HCT116 (cell line): Measurements from ENCODE around the gene ANGPTL1. TPM values are rescaled to one million over a fixed set of nuclear protein-coding genes. Genes with fewer than 3 reads are reported as not detected.

Source experiments
- ATAC-seq: fragments of 200-7000 bp; cut with Tn5 transposase; 2 replicates; pipeline ENCODE4 v1.9.1; 2020; ENCODE audit warnings: mild to moderate bottlenecking, moderate library complexity
- BruUV-seq: library from RNA; stranded (reverse); fragments of 400-500 nt; replicated peaks from 2 replicates; lab custom pipeline; 2021; lab: Mats Ljungman, UMichigan
- CTCF ChIA-PET: fragments of 300-600 bp; sonication (Branson Sonifier 250); formaldehyde crosslinking; loops from one replicate; lab custom pipeline; 2021; ENCODE audit warnings: antibody characterized with exemption; lab: Charles Lee
- POLR2A ChIA-PET: fragments of 300-600, 350-600 bp; sonication (Branson Sonifier 250); formaldehyde crosslinking; loops from one replicate; lab custom pipeline; 2021; ENCODE audit warnings: antibody characterized with exemption; lab: Charles Lee
- RAD21 ChIA-PET, 2 experiments: fragments of 300-600 bp; sonication (Branson Sonifier 250); formaldehyde crosslinking; loops; one replicate each; lab custom pipeline; 2023; ENCODE audit warnings: low total read pairs in 2 of 2; ENCODE audit not compliant: uncharacterized antibody in 2 of 2, unreplicated experiment in 2 of 2, low non-redundant PET in 1 of 2; lab: Charles Lee
- DNase-seq: peaks from one replicate; pipeline ENCODE4 v3.0.0-alpha.2; 2010; ENCODE audit warnings: low read depth, low spot score
- H2AFZ ChIP-seq: fragments of 200-600 bp; shearing (Covaris generic), sonication (generic); 2 replicates; pipeline ENCODE4 v1.6.1; 2017; ENCODE audit warnings: low read depth, mixed run types, mixed read lengths, antibody characterized with exemption, low read length; ENCODE audit not compliant: poor library complexity, severe bottlenecking
- H3K27ac ChIP-seq: 2 replicates; pipeline ENCODE4 v1.5.1; 2012; ENCODE audit warnings: low read depth, low read length
- H3K27me3 ChIP-seq: fragments of 200-600 bp; sonication (generic); 2 replicates; pipeline ENCODE4 v1.6.1; 2016; ENCODE audit warnings: mixed run types, low read length, mixed read lengths; ENCODE audit not compliant: insufficient read depth
- H3K36me3 ChIP-seq, 2 experiments: fragments of 200-500 bp in 1 of 2; fragments of 200-600 bp in 1 of 2; sonication (Bioruptor generic) in 1 of 2; sonication (generic) in 1 of 2; 2 replicates each; pipeline versions ENCODE4 v1.5.1 to v1.6.1; 2014 to 2016; ENCODE audit warnings: low read length in 2 of 2, inconsistent platforms in 1 of 2, mixed read lengths in 1 of 2, mixed run types in 1 of 2; ENCODE audit not compliant: insufficient read depth in 2 of 2, control insufficient read depth in 1 of 2
- H3K4me1 ChIP-seq, 2 experiments: fragments of 200-600 bp in 1 of 2; sonication (generic) in 1 of 2; 2 replicates each; pipeline versions ENCODE4 v1.5.1 to v1.6.1; 2012 to 2017; ENCODE audit warnings: low read length in 2 of 2, inconsistent platforms in 1 of 2, mild to moderate bottlenecking in 1 of 2, mixed read lengths in 1 of 2, mixed run types in 1 of 2, moderate library complexity in 1 of 2; ENCODE audit not compliant: insufficient read depth in 2 of 2, control insufficient read depth in 1 of 2
- H3K4me2 ChIP-seq: fragments of 200-600 bp; sonication (generic); 2 replicates; pipeline ENCODE4 v1.6.1; 2017; ENCODE audit warnings: mixed run types, low read length, mixed read lengths
- H3K4me3 ChIP-seq, 2 experiments: fragments of 200-600 bp in 1 of 2; sonication (generic) in 1 of 2; replicated peaks in 1 of 2; 2 replicates each; pipeline ENCODE4 v1.5.1; 2011 to 2016; ENCODE audit warnings: low read length in 2 of 2, control low read depth in 1 of 2, low read depth in 1 of 2, mild to moderate bottlenecking in 1 of 2, mixed read lengths in 1 of 2, mixed run types in 1 of 2
- H3K79me2 ChIP-seq: fragments of 200-600 bp; sonication (generic); 2 replicates; pipeline ENCODE4 v1.6.1; 2017; ENCODE audit warnings: mild to moderate bottlenecking, mixed run types, low read length, moderate library complexity, mixed read lengths; ENCODE audit not compliant: insufficient read depth
- H3K9ac ChIP-seq: fragments of 200-600 bp; sonication (generic); 2 replicates; pipeline ENCODE4 v1.6.1; 2016; ENCODE audit warnings: low read length, mixed read lengths
- H3K9me2 ChIP-seq: fragments of 200-600 bp; sonication (generic), shearing (Covaris generic); 2 replicates; pipeline ENCODE4 v1.6.1; 2017; ENCODE audit warnings: mixed run types, mild to moderate bottlenecking, moderate library complexity; ENCODE audit not compliant: insufficient read depth
- H3K9me3 ChIP-seq, 2 experiments: fragments of 200-500 bp in 1 of 2; fragments of 200-600 bp in 1 of 2; sonication (Bioruptor generic) in 1 of 2; sonication (generic) in 1 of 2; 2 replicates each; pipeline ENCODE4 v1.6.1; 2014 to 2017; ENCODE audit warnings: low read length in 2 of 2, mixed read lengths in 2 of 2, inconsistent platforms in 1 of 2, low read depth in 1 of 2, mild to moderate bottlenecking in 1 of 2, mixed run types in 1 of 2, moderate library complexity in 1 of 2; ENCODE audit not compliant: control insufficient read depth in 1 of 2, insufficient read depth in 1 of 2
- H4K20me1 ChIP-seq: fragments of 200-600 bp; sonication (generic), shearing (Covaris generic); 2 replicates; pipeline ENCODE4 v1.6.1; 2017; ENCODE audit warnings: mixed run types, mild to moderate bottlenecking, moderate library complexity; ENCODE audit not compliant: insufficient read depth
- CEBPB ChIP-seq: IDR thresholded peaks from 2 replicates; pipeline ENCODE4 v1.6.1; 2012; ENCODE audit warnings: low read depth
- SIN3A ChIP-seq: IDR thresholded peaks from 2 replicates; pipeline ENCODE4 v1.6.1; 2012; ENCODE audit warnings: low read depth
- ZNF274 ChIP-seq: fragments of 200-500 bp; sonication (Bioruptor generic); IDR thresholded peaks from 2 replicates; pipeline ENCODE4 v1.6.1; 2014; ENCODE audit warnings: mild to moderate bottlenecking, low read depth, low read length, inconsistent platforms
- intact Hi-C: fragments of 100-400 bp; cut with micrococcal nuclease; formaldehyde crosslinking; loops from 2 replicates; pipeline ENCODE4 v1.10.0; 2022
- total RNA-seq: library from RNA; stranded (reverse); gene quantifications from one replicate; pipeline ENCODE4 v1.2.1, GENCODE V29; 2021; ENCODE audit not compliant: unreplicated experiment
- TF ChIP-seq, protein P1 (sequence below), 3 experiments: fragments of 200-600 bp in 1 of 3; sonication (generic) in 1 of 3; IDR thresholded peaks in 2 of 3; conservative IDR thresholded peaks in 1 of 3; 2 replicates each; pipeline ENCODE4 v1.5.1; 2012 to 2017; ENCODE audit warnings: low read depth in 2 of 3, low read length in 2 of 3, antibody characterized with exemption in 1 of 3, borderline replicate concordance in 1 of 3, control low read depth in 1 of 3, mild to moderate bottlenecking in 1 of 3, mixed read lengths in 1 of 3, mixed run types in 1 of 3, moderate library complexity in 1 of 3; ENCODE audit not compliant: insufficient read depth in 1 of 3
- TF ChIP-seq, protein P2 (sequence below): IDR thresholded peaks from 2 replicates; pipeline ENCODE4 v1.6.1; 2012; ENCODE audit warnings: low read depth
- TF ChIP-seq, protein P3 (sequence below): IDR thresholded peaks from 2 replicates; pipeline ENCODE4 v1.6.1; 2012

The ANGPTL1 gene
- total RNA-seq, 1 experiment from 2014 or later, result 0.34 TPM

DNA sequence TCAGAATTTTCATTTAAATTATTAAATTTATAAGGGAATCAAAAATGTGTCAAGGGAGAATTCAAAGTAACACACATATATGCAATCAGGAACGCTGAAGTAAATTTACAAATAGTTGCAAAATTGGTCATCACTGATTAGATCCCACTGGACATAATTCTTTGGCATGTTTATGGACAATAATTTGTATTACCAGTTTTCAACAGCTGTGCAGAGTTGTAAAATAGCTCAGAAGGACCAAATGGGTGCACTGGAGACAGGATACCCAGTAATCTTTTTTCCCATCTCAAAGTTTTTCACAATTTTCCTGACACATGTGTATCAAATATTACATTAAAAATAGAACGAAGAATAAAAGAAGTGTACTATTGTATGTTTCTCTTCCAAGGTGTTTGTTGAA, 4.1 kb upstream of the ANGPTL1 start:
- Histone ChIP-seq H4K20me1 (no peaks in the 10 kb centered on the region), H3K9me3 (no peaks in the 10 kb centered on the region), H3K27ac (no peak overlapping the region), H3K4me2 (no peak overlapping the region), H3K79me2 (no peaks in the 10 kb centered on the region), H3K9ac (no peak overlapping the region), H3K4me1 (peaks cover 3 to 10% of the 10 kb centered on the region in 2 experiments; a peak in 3 of 4 replicates), H3K4me3 (no peak overlapping the region), H3K9me2 (no peaks in the 10 kb centered on the region), H2AFZ (no peak overlapping the region), H3K27me3 (no peaks in the 10 kb centered on the region), H3K36me3 (no peaks in the 10 kb centered on the region)
- no TSS peak for BruUV-seq
- POLR2A ChIA-PET, result no interaction called here
- DNase-seq (no peak), ATAC-seq (no peak)
- CTCF ChIA-PET, result no interaction called here
- TF ChIP-seq CEBPB (no peak), ZNF274 (no peak), SIN3A (no peak)
- TF ChIP-seq, protein P1, sequence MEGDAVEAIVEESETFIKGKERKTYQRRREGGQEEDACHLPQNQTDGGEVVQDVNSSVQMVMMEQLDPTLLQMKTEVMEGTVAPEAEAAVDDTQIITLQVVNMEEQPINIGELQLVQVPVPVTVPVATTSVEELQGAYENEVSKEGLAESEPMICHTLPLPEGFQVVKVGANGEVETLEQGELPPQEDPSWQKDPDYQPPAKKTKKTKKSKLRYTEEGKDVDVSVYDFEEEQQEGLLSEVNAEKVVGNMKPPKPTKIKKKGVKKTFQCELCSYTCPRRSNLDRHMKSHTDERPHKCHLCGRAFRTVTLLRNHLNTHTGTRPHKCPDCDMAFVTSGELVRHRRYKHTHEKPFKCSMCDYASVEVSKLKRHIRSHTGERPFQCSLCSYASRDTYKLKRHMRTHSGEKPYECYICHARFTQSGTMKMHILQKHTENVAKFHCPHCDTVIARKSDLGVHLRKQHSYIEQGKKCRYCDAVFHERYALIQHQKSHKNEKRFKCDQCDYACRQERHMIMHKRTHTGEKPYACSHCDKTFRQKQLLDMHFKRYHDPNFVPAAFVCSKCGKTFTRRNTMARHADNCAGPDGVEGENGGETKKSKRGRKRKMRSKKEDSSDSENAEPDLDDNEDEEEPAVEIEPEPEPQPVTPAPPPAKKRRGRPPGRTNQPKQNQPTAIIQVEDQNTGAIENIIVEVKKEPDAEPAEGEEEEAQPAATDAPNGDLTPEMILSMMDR (IDR thresholded peaks at IDR 0.05 in 2 of 3, conservative IDR thresholded peaks at IDR 0.05 in 1 of 3; ENCODE audit: borderline replicate concordance in 1 of 3, insufficient read depth in 1 of 3, low read depth in 2 of 3, low read length in 2 of 3), result no peak
- TF ChIP-seq, protein P2, sequence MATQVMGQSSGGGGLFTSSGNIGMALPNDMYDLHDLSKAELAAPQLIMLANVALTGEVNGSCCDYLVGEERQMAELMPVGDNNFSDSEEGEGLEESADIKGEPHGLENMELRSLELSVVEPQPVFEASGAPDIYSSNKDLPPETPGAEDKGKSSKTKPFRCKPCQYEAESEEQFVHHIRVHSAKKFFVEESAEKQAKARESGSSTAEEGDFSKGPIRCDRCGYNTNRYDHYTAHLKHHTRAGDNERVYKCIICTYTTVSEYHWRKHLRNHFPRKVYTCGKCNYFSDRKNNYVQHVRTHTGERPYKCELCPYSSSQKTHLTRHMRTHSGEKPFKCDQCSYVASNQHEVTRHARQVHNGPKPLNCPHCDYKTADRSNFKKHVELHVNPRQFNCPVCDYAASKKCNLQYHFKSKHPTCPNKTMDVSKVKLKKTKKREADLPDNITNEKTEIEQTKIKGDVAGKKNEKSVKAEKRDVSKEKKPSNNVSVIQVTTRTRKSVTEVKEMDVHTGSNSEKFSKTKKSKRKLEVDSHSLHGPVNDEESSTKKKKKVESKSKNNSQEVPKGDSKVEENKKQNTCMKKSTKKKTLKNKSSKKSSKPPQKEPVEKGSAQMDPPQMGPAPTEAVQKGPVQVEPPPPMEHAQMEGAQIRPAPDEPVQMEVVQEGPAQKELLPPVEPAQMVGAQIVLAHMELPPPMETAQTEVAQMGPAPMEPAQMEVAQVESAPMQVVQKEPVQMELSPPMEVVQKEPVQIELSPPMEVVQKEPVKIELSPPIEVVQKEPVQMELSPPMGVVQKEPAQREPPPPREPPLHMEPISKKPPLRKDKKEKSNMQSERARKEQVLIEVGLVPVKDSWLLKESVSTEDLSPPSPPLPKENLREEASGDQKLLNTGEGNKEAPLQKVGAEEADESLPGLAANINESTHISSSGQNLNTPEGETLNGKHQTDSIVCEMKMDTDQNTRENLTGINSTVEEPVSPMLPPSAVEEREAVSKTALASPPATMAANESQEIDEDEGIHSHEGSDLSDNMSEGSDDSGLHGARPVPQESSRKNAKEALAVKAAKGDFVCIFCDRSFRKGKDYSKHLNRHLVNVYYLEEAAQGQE, result no peak
- TF ChIP-seq, protein P3, sequence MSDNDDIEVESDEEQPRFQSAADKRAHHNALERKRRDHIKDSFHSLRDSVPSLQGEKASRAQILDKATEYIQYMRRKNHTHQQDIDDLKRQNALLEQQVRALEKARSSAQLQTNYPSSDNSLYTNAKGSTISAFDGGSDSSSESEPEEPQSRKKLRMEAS, result no peak
- RAD21 ChIA-PET, result no interaction called here
- intact Hi-C loops, result no loop called here
